Measurements from ENCODE around the gene SLC1A7. TPM values are rescaled to one million over a fixed set of nuclear protein-coding genes. Genes with fewer than 3 reads are reported as not detected.

The SLC1A7 gene
- total RNA-seq, 4 donors from 2014 or later = 0.24 TPM; not detected in 3

GRCh38 chr1:53061859-53062707 is 80.4 kb downstream of the SLC1A7 start, which contains the start of gene PODN:
TSS of gene PODN (plus strand) at chr1:53062213. CDS start at chr1:53069856, 7,643 bp downstream.
- Histone ChIP-seq H3K9me3 (no peaks in the 10 kb centered on the region), H3K27ac (peak within 1 kb of the TSS; percentile 84 to 88), H3K4me3 (peak within 1 kb of the TSS; percentile 67 to 90), H3K27me3 (no peaks in the 10 kb centered on the region), H3K4me1 (peaks cover 1 to 3% of the 10 kb centered on the region in 2 donors), H3K36me3 (no peaks in the 10 kb centered on the region)
- intact Hi-C loops (cut with DNase I; ENCODE audit: low total_unique reads) = loop anchor here (10.0 kb wide), 1 partner anchor 123 kb away; no protein-coding TSS in a partner anchor
- peak; percentile 63 to 80 for DNase-seq
- peak in 1 of 2 donors; percentile 10 for TF ChIP-seq POLR2A (IDR thresholded peaks at IDR 0.05)
- no peak for TF ChIP-seq CTCF (IDR thresholded peaks at IDR 0.05)

- Histone ChIP-seq H3K4me3 (peak overlapping the region; percentile 67 to 90), H3K9me3 (no peaks in the 10 kb centered on the region), H3K4me1 (peaks cover 0 to 3% of the 10 kb centered on the region in 2 donors), H3K27me3 (no peaks in the 10 kb centered on the region), H3K27ac (peak overlapping the region; percentile 84 to 88), H3K36me3 (no peaks in the 10 kb centered on the region)
- intact Hi-C loops (cut with DNase I; ENCODE audit: low total_unique reads) = loop anchor here (10.0 kb wide), 1 partner anchor 124 kb away; no protein-coding TSS in a partner anchor
- TF ChIP-seq POLR2A (IDR thresholded peaks at IDR 0.05) (no peak), CTCF (IDR thresholded peaks at IDR 0.05) (no peak)
- DNase-seq = peak; percentile 57 to 78
These were observed 81.1 kb downstream of the SLC1A7 start for GRCh38 chr1:53061123-53061858.

GRCh38 chr1:53060579-53060978 is 81.9 kb downstream of the SLC1A7 start:
- TF ChIP-seq POLR2A (IDR thresholded peaks at IDR 0.05) (no peak), CTCF (IDR thresholded peaks at IDR 0.05) (no peak)
- H3K36me3 ChIP-seq = no peaks in the 10 kb centered on the region
- no peak overlapping the region for H3K4me3 ChIP-seq
- peak overlapping the region; percentile 84 to 88 for H3K27ac ChIP-seq
- peak; percentile 69 to 77 for DNase-seq
- no peaks in the 10 kb centered on the region for H3K27me3 ChIP-seq
- no peaks in the 10 kb centered on the region for H3K9me3 ChIP-seq
- intact Hi-C loops (cut with DNase I; ENCODE audit: low total_unique reads) = loop anchor here (10.0 kb wide), 1 partner anchor 124 kb away; no protein-coding TSS in a partner anchor
- peaks cover 0 to 3% of the 10 kb centered on the region in 2 donors for H3K4me1 ChIP-seq

GRCh38 chr1:53057127-53057526 is 85.3 kb downstream of the SLC1A7 start:
- Histone ChIP-seq H3K4me3 (no peak overlapping the region), H3K27me3 (no peaks in the 10 kb centered on the region), H3K27ac (peak overlapping the region; percentile 56 to 69), H3K9me3 (no peaks in the 10 kb centered on the region), H3K36me3 (no peaks in the 10 kb centered on the region), H3K4me1 (peaks cover 0 to 3% of the 10 kb centered on the region in 2 donors)
- TF ChIP-seq POLR2A (IDR thresholded peaks at IDR 0.05) (no peak), CTCF (IDR thresholded peaks at IDR 0.05) (no peak)
- DNase-seq = no peak
- intact Hi-C loops (cut with DNase I; ENCODE audit: low total_unique reads) = no loop called here

Data from uterus (tissue), 4 donors.